HG03045 (cell line): ENCODE results near the gene CHMP2A.
"Not testable (repeated sequence)": the region's sequence is repeated elsewhere in the genome, so short reads cannot be mapped to it uniquely, and the experiment has no call there.

Source experiments
- ATAC-seq: cut with Tn5 transposase; IDR thresholded peaks from one replicate; pipeline ENCODE4 v1.9.1; 2021; ENCODE audit warnings: mild to moderate bottlenecking, moderate library complexity; ENCODE audit not compliant: unreplicated experiment

Gene CHMP2A

DNA sequence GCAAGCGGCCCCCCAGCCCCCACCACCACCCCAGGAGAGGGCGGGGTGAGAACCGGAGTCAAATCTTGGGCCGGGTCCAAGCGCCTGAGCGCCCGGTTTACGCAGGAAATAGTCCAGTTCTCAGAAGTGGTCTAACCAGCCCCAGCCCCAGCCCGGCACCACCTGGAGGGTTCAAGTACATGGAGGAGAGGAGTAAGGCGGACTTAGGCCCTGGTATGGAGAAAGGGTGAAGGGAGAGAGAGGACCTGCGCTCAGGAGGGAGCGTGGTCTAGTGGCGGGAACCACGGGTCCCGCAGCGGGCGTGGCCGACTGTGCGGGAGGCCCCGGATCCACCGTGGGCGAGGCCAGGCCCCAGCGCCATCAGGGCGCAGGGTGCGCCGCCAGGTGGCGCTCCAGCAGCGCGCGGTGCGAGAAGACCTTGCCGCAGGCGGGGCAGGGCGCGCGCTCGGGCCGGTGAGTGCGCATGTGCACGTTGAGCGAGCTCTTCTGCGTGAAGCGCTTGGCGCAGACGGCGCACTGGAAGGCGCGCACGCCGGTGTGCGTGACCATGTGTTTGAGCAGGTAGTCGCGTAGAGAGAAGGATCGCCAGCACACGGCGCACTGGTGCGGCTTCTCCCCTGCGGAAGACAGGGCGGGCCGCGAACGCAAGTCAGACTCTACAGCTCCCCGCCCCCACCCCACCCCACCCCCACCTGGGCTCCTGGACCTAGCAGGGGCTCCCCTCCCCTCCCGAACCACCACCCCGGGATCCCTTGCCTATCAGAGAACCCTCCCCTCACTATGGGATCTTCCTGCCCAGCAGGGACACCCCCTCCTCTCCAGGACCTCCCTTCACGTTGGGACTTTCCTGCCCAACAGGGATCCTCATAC, 41.0 kb downstream of the CHMP2A start:
- peak; percentile 64 for ATAC-seq

GRCh38 chr19:58513213-58513693, 41.7 kb downstream of the CHMP2A start:
- no peak for ATAC-seq

- ATAC-seq: no peak
Observed at GRCh38 chr19:58511353-58512208, 43.3 kb downstream of the CHMP2A start, which contains the start of gene SLC27A5. Gene SLC27A5 (minus strand): TSS chr19:58511992. CDS start chr19:58511955, 37 bp downstream.

DNA sequence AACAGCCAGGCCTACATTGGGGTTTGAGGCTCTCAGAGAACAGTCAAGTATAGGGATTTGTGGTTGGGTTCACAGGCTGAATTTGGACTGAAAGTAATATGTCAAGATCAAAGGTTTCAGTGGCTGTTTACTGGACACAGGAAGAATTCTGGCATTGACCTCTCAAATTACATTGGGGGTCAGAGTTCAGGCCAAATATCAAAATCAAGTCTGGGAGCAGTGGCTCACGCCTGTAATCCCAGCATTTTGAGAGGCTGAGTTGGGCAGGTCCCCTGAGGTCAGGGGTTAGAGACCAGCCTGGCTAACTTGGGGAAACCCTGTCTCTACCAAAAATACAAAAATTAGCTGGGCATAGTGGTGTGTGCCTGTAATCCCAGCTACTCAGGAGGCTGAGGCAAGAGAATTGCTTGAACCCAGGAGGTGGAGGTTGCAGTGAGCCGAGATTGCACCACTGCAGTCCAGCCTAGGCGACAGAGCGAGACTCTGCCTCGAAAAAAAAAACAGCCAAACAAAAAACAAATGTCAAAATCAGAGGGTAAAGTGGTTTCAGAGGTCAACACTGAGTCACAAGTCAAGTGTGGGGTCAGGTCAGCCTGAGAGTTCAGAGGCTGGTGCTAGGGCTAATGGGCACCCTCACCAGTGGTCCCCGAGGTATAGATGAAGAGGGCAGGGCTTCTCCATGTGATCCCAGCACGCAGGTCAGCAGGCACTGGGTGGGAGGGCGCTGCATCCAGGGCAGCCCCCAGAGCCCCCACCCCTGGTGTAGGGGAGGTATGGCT, 44.6 kb downstream of the CHMP2A start:
- ATAC-seq: no peak

- ATAC-seq: no peak
Observed at GRCh38 chr19:58509731-58510083, 45.2 kb downstream of the CHMP2A start.

DNA sequence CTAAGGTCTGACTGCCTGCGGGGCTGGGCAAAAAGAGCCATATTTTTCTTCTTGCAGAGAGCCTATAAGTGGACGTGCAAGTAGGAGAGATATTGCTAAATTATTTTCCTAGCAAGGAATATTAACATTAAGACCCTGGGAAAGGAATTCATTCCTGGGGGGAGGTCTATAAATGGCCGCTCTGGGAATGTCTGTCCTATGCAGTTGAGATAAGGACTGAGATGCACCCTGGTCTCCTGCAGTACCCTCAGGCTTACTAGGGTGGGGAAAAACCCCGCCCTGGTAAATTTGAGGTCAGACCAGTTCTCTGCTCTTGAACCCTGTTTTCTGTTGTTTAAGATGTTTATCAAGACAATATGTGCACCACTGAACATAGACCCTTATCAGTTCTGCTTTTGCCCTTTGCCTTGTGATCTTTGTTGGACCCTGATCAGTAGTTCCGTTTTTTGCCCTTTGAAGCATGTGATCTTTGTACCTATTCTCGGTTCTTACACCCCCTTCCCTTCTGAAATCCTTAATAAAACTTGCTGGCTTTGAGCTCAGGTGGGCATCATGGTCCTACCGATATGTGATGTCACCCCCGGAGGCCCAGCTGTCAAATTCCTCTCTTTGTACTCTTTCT, 47.2 kb downstream of the CHMP2A start:
- not testable (repeated sequence) for ATAC-seq
